HG03575 (cell line): Measurements from ENCODE around the gene FBXL19.
"Not testable (repeated sequence)": the region's sequence is repeated elsewhere in the genome, so short reads cannot be mapped to it uniquely, and the experiment has no call there.

ENCODE experiments used
- ATAC-seq: cut with Tn5 transposase; IDR thresholded peaks from one replicate; pipeline ENCODE4 v1.9.1; 2021; ENCODE audit not compliant: unreplicated experiment, insufficient number of reproducible peaks, low FRiP score; ENCODE audit errors: extremely low read depth

The FBXL19 gene

GRCh38 chr16:30923554-30924075, at the start of gene FBXL19:
Gene FBXL19, plus strand, starts transcription at chr16:30923572. Its CDS starts 2,183 bp downstream, at chr16:30925755.
- ATAC-seq = no peak

GRCh38 chr16:30874244-30874820, 49.0 kb upstream of the FBXL19 start:
- no peak for ATAC-seq

GRCh38 chr16:30874821-30875717, 48.3 kb upstream of the FBXL19 start:
- ATAC-seq = no peak

GRCh38 chr16:30875871-30876801, 47.2 kb upstream of the FBXL19 start:
- ATAC-seq = no peak

GRCh38 chr16:30876867-30877266, 46.5 kb upstream of the FBXL19 start:
- no peak for ATAC-seq

- no peak for ATAC-seq
Observed at GRCh38 chr16:30882429-30883310, 40.7 kb upstream of the FBXL19 start.

- ATAC-seq = no peak
Observed at GRCh38 chr16:30884760-30885159, 38.6 kb upstream of the FBXL19 start.

GRCh38 chr16:30885196-30885595, 38.2 kb upstream of the FBXL19 start:
- no peak for ATAC-seq

GRCh38 chr16:30886145-30886544, 37.2 kb upstream of the FBXL19 start:
- no peak for ATAC-seq

- no peak for ATAC-seq
Observed at GRCh38 chr16:30887927-30888326, 35.4 kb upstream of the FBXL19 start.

GRCh38 chr16:30888856-30889499, 34.4 kb upstream of the FBXL19 start:
- ATAC-seq = no peak

- no peak for ATAC-seq
Observed at GRCh38 chr16:30889721-30890120, 33.7 kb upstream of the FBXL19 start.

GRCh38 chr16:30891043-30891823, 32.1 kb upstream of the FBXL19 start:
- ATAC-seq = not testable (repeated sequence)

GRCh38 chr16:30892670-30893416, 30.5 kb upstream of the FBXL19 start:
- ATAC-seq = no peak

GRCh38 chr16:30893417-30893743, 30.0 kb upstream of the FBXL19 start:
- ATAC-seq = no peak

GRCh38 chr16:30893744-30894539, 29.4 kb upstream of the FBXL19 start, which contains the start of gene BCL7C:
Gene BCL7C, minus strand, starts transcription at chr16:30894077. Its CDS starts 133 bp downstream, at chr16:30893944.
- no peak for ATAC-seq
